ENCODE data around the gene NXPE1.

Gene NXPE1

DNA sequence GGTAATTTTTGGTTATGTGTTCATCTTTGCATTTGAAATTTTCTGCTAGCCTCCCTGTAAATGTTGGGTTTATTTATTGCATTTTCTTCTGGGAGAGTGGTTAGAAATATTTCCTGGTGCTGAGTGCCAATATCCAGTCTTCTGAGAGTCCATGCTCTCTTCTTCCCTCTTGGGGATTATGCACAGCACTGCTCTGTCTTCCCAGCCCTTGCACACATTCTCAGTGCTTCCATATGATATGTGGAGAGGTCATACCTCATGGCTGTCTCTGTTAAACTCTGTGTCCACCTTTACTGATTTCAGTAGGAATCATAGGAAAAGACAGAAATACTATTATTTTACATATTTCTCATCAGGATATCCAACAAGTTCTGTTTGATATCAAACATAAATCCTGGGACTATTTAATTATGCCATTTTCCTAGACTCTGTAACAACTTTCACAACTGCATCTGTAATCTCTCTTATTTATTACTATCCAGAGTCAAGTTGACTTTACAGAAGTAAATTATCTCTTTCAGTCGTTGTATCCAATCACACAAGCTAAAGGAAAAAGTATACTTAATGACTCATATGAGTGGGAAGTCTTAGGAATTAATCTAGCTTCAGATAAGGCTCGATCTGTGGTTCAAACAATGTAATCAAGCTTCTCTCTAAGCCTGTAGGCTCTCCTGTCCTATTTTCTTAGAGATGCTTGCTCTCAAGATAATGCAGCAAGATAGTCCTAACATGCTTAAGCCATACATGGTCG, 2.7 kb upstream of the NXPE1 start:
- DNase-seq (ENCODE audit: low read depth) = no peak

DNA sequence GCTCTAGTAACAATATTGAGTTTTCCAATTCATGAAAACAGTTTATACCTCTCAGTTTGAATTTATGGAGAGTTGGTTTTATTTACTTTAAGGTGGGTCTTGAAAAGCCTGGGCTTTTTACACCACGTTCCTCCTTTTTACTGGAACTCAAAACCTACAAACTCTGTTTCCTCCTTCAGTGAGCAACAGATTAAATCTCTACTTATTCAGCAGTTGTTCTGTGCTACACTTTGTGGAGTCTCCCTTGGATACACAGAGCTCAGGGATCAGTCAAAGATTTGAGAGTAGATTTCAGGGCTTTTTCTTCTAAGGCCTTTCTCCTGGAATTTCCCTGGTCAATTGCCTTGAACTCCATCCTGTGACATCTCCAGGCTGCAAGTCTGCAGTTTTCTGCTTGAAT, 3.5 kb downstream of the NXPE1 start:
- no peak for DNase-seq (ENCODE audit: low read depth)

DNA sequence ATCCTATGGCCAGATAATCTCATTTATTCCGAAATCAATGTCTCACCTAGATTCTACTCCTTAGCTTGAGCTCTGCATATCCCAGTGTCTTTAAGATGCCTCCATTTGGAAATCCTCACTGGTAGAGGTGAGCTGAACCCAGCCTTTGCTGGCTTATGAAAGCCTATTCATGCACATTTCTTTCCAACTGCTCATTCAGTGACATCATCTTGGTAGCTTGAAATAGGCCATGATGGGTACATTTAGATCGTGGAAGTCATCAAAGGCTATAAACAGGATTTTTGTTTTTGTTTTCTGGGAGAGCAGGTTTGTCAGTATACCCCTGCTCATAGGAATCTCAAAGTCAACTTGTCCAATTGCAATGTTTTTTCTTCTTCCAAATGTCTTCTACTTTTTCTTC, 6.0 kb downstream of the NXPE1 start:
- no peak for DNase-seq (ENCODE audit: low read depth)

DNA sequence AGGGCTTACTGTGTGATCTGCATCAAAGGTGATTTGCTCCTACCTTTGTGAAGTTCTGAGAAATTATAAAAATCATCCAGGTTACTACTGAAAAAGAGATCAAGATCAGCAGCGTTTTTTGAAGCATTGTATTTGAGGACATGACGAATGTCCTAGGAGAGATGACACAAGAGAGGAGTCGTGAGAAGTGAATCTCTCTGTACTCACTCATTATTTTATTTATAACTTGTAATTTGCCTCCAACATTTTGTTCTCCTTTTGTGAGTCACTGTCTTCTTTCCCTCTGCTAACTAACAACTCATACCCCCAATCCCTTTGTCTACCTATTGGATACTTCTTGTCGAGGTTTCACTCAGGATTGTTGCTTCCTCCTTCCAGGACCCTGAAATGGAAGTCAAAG, 8.6 kb downstream of the NXPE1 start:
- DNase-seq (ENCODE audit: low read depth) = no peak

DNA sequence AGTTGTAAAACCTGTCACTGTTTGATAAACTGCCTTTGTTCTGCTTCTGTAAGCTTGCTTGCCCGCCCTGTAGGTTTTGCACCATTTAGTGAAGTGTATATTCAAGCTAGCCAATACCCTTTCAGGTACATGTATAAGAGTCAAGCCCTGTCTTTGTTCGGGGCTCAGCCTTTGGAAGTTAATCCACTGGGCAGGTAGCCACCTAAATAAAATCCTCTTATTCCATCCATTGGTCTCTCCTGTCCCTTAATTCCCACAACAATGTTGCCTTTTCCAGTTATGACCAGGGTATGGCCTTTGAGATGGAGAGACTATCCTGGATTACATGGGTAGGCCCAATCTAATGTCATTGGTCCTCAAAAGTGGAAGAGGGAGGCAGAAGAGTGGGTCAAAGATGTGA, 34.0 kb downstream of the NXPE1 start:
- DNase-seq (ENCODE audit: low read depth) = no peak

DNA sequence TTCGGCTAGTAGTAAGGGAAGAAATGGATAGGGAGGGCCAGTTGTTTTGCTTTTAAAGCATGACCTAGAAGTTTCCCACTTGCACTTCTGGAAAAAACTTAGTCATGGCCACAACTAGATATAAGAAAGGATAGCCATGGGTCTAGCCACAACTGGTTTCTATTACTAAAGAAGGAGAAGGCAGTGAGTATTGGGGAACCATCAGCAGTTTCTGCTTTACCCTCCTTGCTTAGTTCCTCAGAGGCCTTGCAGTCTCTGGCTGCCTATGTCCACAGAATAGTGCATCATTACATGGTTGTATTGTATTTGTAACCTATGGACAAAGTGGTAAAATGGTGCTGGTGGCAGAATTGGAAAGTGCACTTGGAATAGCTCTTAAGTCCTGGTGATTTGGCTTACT, 35.6 kb downstream of the NXPE1 start:
- no peak for DNase-seq (ENCODE audit: low read depth)

DNA sequence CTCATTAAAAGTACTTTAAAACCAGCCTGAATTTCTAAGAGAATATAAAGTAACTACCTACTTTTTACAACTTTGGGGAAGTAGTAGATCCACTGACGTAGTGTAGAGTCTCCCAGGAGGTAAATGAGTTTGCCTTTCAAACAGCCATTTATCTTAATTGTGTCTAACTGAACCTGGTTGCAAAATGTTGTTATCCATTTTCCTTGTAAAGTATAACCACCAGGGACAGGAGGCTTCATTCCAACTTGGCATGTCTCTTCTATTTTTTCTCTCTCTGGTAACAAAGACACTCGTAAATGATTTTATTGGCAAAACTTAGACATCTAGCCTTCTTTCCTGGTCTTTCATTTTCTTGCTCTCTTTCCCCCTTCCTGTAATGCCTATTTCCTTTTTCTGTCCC, 36.9 kb downstream of the NXPE1 start:
- no peak for DNase-seq (ENCODE audit: low read depth)

DNA sequence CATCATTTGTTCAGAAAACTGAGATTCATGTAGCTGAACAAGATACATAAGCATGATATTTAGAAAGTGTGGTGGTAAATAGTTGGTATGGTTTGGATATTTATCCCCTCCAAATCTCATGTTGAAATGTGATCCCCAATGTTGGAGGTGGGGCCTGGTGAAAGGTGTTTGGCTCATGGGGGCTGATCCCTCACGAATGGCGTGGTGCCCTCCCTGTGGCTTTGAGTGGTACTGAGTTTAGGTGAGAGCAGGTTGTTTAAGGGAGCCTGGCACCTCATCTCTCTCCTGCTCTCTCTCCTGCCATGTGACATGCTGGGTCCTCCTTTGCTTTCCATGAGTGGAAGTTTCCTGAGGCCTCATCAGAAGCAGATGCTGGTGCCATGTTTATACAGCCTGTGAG, 48.1 kb downstream of the NXPE1 start:
- no peak for DNase-seq (ENCODE audit: low read depth)

DNA sequence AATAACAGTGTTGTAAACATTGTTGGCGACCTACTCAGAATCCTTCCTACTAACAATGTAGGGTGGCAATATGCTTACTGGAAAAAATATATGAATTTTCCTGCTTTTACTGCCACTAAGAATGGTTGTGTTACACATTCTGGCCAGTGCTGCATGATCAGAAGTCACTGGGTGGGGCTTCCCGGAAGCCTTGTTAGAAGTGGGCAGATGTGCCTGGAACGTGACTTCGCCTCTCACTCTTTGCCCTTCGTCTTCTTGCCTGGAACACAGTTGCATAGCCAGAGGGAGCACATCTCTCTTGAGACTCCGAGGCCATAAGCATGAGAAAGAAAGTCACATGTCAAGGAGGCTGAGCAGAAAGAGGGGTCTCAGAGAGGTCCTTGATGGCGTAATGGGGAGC, 48.6 kb downstream of the NXPE1 start:
- no peak for DNase-seq (ENCODE audit: low read depth)

DNA sequence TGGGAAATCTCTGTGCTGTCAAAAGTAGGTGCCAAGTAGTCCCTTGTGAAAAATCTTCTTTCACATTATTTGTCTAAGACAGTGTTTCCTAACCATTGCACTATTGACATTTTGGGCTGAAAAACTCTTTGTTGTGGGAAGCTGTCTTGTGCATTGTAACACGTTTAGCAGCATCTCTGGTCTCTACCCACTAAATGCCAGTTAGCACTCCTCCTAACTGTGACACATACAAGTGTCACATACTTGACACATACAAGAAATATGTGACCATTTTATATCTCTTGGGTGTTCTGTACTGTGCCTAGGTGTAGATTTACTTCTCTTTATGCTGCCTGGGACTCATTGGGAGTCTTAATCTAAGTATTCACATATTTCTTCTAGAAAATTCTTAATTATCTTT, 57.8 kb downstream of the NXPE1 start:
- no peak for DNase-seq (ENCODE audit: low read depth)

DNA sequence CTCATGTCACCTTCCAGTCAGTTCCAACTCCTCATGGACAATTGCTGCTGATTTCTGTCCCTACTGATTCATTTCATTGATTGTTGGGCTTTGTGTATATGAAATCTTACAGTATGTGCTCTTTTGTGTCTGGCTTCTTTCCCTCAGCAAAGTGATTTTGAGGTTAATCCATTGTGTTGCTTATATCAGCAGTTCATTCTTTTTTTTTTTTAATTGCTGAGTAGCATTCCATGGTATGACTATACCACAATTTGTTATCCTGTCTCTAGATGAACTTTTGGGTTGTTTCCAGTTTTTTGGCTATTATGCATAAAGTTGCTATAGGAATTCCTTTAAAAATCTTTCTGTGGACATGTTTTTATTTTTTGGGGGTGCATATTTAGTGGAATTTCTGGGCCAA, 59.9 kb downstream of the NXPE1 start:
- DNase-seq (ENCODE audit: low read depth) = no peak

DNA sequence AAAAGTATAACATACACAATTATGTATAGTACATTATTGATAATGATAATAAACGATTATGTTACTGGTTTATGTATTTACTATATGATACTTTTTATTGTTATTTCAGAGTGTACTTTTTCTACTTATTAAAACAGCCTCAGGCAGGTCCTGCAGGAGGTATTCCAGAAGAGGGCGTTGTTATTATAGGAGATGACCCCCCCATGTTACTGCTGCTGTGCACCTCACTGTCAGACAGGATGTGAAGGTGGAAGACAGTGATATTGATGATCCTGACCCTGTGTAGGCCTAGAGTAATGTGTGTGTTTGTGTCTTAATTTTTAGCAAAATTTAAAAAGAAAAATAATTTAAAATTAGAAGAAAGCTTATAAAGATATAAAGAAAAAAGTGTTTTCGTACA, 62.8 kb downstream of the NXPE1 start:
- DNase-seq (ENCODE audit: low read depth) = no peak

DNA sequence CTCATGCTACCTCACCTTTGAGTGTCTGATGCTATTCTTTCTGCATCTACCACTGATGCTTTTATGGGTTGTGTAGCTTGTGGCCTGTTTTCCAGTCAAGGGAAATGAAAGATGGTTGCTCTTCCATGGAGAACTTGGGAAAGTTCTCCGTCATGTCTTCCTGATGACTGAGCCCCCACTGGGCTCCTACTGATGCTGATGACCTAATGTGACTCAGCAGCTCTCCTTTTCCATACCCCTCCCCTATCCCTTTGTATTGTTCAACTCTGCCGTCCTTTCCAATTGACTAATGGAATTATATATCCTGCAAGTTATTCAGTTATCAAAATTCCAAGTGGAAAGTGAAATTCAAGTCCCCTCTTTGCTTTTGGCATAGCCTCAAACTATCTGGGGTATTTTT, 75.8 kb downstream of the NXPE1 start:
- no peak for DNase-seq (ENCODE audit: low read depth)

DNA sequence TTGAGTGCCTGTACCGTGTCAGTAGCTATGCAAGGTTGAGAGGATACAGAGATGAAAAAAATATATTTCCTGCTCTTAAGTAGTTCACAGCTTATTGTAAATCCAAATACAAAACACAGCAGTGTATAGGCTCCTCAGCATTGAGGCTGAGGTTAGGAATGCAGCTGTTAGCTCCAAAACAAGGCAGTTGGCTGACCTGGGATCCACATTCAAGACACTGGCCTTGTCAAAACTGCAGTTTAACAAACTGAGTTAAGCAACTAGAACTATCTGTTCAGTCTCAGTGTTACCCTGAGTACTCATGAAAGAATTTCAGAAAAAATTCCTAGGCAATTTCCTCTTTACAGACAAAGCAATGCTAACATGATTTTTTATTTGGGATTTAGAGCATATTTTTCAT, 77.6 kb downstream of the NXPE1 start:
- no peak for DNase-seq (ENCODE audit: low read depth)

DNA sequence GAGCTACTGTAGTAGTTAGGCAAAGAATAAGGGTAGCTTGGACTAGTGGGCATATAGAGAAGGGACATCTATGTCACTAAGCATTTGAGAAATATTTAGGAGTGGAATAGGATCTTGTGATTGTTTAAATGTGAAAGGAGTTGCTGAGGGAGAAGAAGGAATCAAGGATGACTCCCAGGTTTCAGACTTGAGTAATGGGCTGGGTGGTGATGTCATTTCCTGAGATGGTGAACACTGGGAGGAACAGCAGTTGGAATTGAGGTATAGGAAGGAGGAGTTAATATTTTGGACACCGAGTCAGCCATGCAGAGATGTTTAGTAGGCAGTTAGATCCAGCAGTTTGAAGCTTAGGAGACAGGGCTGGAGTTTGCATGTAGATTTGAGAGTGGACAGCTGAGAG, 80.3 kb downstream of the NXPE1 start:
- DNase-seq (ENCODE audit: low read depth) = no peak

DNA sequence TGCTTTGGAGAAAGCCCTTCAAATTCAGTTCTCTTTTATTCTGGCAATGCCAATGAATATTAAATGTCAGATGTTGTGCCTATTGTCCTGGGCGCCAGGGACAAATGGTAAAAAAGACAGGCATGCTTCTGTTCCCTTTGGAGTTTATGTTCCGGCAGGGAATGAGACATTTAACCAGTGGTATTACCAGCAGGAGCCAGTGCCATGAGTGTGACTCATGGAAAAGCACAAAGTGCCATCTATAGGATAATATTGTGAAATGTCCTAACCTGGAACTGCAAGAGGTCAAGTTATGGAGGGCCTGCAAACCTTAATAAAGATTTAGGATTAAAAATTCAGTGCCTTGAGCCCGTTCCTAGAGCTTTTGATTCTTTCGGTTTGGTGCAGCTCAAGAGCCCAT, 80.9 kb downstream of the NXPE1 start:
- DNase-seq (ENCODE audit: low read depth) = no peak

DNA sequence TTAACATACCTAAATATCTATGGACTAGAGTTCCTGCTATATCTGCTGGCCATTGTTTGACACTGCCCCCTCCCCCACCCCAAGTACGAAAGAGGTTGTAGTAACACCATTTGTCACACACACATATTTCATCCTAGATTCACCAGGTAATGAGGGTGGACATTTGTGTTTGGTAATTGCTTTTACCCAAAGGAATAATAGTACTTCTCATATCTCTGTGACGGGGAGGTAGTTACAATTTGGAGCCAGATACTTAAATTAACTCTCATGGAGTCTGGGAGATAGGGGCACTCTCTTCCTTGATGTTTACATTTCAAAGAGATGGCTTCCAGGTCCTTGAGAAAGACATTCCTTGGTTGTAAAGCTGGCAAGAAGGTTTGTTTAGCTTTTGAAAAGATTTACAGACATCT, 81.7 kb downstream of the NXPE1 start:
- DNase-seq (ENCODE audit: low read depth) = no peak

DNA sequence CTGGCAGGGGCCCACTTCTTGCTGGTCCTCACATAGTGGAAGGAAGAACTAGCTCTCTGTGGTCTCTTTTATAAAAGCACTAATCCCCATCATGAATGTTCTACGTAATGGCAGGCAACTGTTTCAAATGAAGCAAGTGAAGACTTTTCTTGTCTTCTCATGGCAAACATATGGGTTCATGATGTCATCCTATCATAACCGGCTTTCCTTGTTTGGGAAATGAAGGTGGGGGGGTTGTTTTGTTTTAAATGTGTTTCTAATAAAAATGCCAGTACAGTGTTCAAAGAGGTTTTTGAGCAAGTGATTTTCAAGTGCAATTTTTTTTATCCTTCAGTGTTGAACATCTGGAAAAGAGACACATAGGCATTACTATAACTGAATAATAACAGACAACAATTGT, 87.0 kb downstream of the NXPE1 start:
- no peak for DNase-seq (ENCODE audit: low read depth)
